Stimulated activated CD4-positive, alpha-beta T cell treated with anti-CD3 and anti-CD28 coated beads, Interleukin-2, amount 100 ng/mL, for 24 hours (primary cell): ENCODE results near the gene MDFI.
"Not testable (repeated sequence)": the region's sequence is repeated elsewhere in the genome, so short reads cannot be mapped to it uniquely, and the experiment has no call there.

ENCODE experiments used
- DNase-seq, 2 donors: peaks; one replicate each; pipeline ENCODE4 v3.0.0-alpha.2; 2020

Gene MDFI

GRCh38 chr6:41602864-41603608 lies 35.2 kb upstream of the MDFI start:
- peak; percentile 76 to 79 for DNase-seq

DNA sequence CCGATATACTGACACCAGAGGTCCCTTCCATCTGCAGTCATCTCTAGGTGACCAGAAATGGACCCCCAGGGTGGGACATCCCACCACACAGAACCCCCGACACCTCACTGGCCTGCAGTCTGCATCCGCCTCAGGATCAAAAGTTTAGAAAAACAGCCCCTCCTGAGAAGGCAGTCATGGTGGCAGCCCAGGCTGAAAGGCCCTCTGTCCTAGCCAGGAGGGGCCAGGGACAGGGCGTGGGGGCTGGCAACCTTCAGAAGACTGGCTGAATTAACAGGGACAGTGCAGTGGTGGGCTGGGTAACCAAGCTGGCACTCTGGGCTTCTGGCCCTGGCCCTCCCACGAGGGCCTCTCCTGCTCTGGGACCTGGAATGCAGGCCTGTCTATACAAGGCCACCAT lies 34.3 kb upstream of the MDFI start:
- DNase-seq = no peak

GRCh38 chr6:41605649-41606048 lies 32.6 kb upstream of the MDFI start:
- DNase-seq = no peak

GRCh38 chr6:41607036-41607435 lies 31.2 kb upstream of the MDFI start:
- no peak for DNase-seq

DNA sequence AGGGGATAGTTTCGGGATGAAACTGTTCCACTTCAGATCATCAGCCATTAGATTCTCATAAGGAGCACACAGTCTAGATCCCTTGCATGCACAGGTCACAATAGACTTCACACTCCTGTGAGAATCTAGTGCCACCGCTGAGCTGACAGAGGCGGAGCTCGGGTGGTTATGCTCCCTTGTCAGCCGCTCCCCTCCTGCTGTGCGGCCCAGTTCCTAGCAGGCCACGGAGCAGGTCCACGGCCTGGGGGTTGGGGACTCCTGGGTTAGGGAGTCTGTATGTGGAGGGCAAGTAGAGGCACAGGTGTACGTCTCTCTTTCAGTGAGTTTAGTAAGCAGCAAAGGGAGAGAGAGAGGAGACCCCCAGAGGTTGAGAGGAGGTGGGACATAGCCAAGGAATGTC lies 30.5 kb upstream of the MDFI start:
- no peak for DNase-seq

- DNase-seq = no peak
Measured at GRCh38 chr6:41608443-41609151, 29.7 kb upstream of the MDFI start.

DNA sequence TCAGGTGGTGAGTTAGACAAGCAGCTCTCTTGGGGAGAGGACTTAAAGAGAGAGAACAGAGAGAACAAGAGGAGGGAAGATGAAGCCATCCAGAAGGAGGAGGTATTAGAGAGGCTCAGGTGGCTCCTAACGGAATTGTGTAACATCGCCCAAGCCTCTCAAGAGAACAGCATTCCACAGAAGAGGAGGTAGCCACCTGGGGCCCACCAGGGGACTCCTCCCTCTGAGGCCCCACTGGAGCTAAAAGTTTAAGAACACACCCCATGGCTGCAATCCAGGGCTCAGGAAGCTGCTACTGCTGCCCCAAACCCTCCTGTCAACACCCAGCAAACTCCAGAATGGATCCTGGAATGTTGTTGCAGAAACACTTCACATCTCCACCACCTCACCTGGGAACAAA lies 23.6 kb upstream of the MDFI start:
- DNase-seq = no peak

DNA sequence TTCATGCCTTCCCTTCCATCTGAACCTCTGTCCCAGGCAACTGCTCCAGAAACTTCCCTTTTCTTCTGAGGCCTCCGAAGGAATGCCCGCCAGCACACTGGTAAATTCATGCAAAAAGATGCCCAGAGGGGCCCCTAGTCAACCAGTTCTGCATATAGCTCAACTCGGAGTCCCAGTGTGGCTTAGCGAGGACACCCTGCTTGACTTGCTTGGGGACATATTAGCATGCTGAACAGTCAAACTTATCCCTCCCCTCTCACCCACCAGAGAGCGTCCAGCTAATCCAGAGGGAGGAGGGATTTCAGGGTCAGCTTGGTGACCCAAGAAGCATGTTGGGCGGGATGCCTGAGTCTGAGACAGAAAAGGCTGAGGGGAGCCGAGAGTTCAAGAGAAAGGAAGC lies 23.0 kb upstream of the MDFI start:
- no peak for DNase-seq

DNA sequence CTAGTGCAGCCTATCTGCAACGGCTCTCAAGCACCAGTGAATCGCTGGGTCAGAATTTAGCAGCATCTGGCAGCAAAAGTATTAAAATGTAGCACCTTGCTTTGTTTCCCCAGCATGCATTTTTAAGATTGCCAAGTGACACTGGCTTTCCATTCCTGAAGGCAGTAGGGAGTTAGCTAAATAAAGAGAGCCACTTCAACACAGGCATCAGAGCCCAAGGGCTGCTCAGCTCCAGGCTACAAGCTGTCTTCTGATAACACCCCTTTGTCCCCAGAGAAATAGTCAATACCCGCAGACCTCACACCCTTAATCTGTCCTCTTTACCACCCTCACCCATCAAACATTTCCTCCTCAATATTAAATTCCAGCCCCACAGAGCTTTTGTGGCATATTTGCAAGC lies 19.7 kb upstream of the MDFI start:
- DNase-seq = no peak

GRCh38 chr6:41619193-41619592 lies 19.1 kb upstream of the MDFI start:
- DNase-seq = not testable (repeated sequence)

- no peak for DNase-seq
Measured at GRCh38 chr6:41621367-41621766, 16.9 kb upstream of the MDFI start.

DNA sequence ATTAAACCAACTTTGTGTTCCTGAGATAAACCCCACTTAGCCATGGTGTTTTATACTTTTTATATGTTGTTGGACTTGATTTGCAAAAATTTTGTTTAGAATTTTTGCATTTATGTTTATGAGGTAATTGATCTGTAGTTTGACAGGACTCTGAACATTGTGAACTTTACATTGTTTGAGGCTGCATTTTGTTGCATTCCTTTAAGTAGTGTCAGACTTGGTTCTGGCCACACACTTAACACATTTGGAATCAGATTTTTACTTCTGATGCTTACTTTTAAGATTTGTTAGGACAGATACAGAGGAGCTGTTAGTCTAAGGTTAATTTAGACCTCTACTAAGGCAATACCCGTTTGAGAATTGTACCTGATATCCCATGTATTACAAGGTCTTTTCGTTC lies 16.5 kb upstream of the MDFI start:
- no peak for DNase-seq

DNA sequence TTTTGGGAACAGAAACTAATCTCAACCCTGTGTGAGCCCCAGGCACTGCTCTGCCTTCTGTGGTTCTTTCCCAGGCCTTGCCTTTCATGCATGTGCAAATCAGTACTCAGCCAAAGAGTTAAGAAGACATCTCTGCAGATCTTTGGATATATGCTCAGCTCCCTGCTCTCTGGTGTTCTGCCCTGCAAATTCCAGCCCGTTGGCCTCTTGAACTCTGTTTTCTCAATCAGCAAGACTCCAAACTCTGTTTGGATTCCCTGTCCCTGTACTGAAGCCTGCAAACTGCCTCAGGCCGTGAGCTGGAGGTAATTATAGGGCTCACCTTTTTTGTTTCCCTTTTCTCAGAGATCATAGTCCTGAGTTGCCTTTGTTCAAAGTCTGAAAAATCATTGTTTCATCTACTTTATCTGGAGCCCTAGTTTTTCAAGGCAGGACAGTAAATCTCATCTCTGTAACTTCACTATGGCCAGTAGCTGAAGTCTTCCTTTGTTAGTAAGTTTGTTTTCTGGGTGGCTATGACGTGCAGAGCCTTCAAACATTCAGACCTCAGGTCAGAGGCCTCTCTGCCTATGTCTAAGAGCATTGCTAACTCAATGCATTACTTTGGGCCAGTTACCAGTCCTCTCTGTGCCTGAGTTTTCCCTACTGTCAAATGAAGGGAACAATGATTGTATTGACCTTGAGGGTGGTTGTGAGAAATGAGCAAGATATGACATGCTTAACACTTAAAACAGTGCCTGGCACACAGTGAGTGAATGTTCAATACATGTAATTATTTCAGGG lies 15.9 kb upstream of the MDFI start:
- DNase-seq = no peak

DNA sequence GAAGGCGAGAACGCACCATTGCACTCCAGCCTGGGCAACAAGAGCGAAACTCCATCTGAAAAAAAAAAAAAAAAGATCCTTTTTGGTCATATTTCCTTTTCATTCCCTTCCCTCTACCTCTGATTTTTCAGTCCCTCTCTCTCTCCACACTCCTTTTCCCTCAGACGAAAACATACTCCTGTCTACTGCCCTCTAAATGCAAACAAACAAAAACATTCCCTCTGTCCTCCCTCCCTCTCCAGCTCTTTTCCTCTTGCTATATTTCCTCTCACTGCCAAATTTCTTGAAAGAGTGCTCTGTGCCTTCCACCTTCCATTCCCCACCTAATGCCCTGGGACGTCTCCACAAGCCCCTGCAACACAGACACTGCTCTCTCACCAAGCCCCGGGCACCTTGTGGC lies 14.9 kb upstream of the MDFI start:
- no peak for DNase-seq

- no peak for DNase-seq
Measured at GRCh38 chr6:41624621-41625380, 13.5 kb upstream of the MDFI start.

GRCh38 chr6:41625442-41625841 lies 12.8 kb upstream of the MDFI start:
- no peak for DNase-seq

DNA sequence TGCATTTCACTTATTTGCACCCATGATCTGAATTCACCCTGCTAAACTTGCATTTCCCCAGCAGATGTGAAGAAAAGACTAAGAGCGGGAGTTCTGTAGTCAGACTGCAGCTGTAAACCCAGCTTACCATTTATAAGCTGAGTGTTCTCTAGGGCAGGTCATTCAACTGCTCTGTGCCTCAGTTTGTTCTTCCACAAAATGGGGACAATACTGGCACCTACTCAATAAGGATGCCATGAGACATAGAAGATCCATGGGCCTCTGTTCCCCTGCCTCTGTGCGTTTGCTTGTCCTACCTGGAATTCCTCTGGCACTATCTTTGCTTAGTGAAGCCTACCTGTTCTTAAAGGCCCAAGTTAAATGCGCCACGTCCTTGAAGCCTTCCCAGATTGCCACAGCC lies 12.2 kb upstream of the MDFI start:
- DNase-seq = no peak

GRCh38 chr6:41626917-41627316 lies 11.4 kb upstream of the MDFI start:
- DNase-seq = no peak

DNA sequence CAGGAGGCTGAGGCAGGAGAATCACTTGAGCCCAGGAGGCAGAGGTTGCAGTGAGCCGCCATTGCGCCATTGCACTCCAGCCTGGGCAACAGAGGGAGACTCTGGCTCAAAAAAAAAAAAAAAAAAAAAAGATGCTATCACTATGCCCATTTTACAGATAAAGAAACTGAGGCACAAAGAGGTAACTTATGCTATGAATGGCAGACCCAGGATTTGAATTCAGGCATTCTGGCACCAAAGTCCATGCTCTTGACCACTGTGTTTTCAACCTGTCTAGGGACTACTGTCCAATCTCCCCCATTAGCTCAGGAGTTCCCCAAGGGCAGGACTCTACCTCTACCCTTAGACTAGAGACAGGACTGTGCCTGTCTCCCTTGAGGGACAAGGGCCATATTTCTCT lies 9.1 kb upstream of the MDFI start:
- DNase-seq = no peak

- no peak for DNase-seq
Measured at GRCh38 chr6:41630069-41630468, 8.2 kb upstream of the MDFI start.

DNA sequence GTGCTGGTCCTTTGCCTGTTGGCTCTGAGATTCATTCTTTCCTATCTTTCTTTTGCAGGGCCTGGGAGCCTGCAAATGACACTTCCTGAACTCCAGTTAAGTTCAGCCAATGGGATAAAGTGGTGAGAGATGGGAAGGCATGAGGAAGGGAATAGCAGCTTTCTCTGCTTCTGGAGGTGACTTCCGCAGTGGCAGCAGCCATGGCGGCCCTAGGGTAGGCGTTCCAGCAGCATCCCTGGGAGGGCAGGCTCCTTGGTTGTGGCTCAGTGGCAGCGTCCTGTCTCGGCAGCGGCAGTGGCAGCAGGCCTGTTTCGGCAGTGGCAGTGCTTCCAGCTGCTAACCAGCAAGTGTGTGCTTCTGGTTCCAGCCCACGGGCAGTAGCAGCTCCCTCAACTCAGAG lies 7.3 kb upstream of the MDFI start:
- DNase-seq = no peak

GRCh38 chr6:41633056-41633634 lies 5.1 kb upstream of the MDFI start:
- DNase-seq = no peak

DNA sequence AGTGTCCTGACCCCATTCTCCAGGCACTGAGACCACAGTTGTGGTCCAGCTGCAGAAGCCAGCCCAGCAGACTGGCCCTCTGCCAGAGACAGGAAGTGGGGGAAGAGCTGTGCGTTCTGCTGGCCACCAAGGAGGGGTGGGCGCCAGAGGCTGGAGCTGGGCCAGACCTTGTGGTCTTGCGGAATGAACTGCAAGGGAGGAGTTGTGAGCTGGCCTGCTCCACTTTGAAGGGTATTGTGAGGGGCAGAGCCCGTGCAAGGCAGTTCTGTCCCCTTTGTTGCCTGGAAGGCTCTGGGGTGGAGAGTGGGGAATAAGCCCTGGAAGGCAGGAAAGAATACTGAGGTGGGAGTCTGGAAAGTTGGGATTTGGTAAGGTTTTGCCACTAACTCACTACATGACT lies 3.6 kb upstream of the MDFI start:
- no peak for DNase-seq
